ENCODE measurements around the gene UBASH3B.

DNA sequence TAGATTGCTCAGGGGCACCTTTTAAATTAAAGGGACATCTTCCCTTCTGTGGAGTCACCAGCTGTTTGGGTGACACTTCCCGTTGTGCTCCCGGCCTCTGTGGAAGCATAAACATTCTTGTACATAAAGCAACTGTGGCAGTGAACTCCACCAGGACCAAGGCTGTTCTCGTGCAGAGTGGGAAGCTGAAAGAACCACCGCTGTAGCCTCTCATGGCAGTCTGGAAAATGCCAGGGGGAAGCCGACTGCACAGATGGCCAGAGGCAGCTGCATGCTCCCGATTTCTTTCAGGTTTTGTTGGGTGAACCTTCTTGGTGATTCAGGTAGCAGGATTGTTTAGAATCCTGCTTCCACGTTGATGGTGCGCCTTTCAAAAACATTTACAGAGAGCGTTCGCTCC is 10.3 kb downstream of the UBASH3B start:
- TF ChIP-seq, protein P1, sequence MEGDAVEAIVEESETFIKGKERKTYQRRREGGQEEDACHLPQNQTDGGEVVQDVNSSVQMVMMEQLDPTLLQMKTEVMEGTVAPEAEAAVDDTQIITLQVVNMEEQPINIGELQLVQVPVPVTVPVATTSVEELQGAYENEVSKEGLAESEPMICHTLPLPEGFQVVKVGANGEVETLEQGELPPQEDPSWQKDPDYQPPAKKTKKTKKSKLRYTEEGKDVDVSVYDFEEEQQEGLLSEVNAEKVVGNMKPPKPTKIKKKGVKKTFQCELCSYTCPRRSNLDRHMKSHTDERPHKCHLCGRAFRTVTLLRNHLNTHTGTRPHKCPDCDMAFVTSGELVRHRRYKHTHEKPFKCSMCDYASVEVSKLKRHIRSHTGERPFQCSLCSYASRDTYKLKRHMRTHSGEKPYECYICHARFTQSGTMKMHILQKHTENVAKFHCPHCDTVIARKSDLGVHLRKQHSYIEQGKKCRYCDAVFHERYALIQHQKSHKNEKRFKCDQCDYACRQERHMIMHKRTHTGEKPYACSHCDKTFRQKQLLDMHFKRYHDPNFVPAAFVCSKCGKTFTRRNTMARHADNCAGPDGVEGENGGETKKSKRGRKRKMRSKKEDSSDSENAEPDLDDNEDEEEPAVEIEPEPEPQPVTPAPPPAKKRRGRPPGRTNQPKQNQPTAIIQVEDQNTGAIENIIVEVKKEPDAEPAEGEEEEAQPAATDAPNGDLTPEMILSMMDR (IDR thresholded peaks at IDR 0.05): no peak
- TF ChIP-seq POLR2A (IDR thresholded peaks at IDR 0.05) (no peak), POLR2AphosphoS5 (IDR thresholded peaks at IDR 0.05) (no peak), EP300 (IDR thresholded peaks at IDR 0.05) (no peak)

Data from suprapubic skin (tissue), 4 donors.